Measurements from ENCODE around the gene BIRC7.

The BIRC7 gene, protein sequence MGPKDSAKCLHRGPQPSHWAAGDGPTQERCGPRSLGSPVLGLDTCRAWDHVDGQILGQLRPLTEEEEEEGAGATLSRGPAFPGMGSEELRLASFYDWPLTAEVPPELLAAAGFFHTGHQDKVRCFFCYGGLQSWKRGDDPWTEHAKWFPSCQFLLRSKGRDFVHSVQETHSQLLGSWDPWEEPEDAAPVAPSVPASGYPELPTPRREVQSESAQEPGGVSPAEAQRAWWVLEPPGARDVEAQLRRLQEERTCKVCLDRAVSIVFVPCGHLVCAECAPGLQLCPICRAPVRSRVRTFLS

DNA sequence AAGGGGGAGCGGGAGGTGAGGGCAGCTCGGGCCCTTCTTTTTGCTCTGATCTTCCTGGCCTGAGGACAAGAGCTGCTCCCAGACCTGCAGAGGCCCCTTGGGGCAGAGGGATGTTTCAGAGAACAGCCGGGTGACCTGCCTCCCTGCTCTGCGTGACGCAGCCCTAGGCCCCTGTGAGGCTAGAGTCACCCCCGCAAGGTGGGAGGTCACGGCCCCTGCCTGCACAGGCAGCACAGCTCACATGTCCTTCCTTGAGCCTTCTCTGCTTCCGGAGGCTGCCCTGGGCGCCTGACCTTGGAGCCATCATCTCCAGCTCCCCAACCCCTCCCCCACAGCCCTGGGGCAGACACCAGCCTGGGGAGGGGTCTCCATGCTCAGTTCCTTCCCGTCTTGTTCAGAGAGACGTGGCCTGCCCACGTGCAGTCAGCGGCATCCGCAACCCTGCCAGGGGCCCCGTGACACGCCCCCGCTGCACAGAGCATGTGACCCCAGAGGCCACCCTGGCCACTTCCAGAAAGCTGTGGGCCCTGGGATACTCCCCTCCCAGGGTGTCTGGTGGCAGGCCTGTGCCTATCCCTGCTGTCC is at the start of gene BIRC7:
Gene BIRC7 (plus strand): TSS at position 507 of the 585 bp plus-strand sequence. CDS start 192 bp downstream, outside the sequence.
- DNase-seq (ENCODE audit: low read depth, low spot score) = no peak

DNA sequence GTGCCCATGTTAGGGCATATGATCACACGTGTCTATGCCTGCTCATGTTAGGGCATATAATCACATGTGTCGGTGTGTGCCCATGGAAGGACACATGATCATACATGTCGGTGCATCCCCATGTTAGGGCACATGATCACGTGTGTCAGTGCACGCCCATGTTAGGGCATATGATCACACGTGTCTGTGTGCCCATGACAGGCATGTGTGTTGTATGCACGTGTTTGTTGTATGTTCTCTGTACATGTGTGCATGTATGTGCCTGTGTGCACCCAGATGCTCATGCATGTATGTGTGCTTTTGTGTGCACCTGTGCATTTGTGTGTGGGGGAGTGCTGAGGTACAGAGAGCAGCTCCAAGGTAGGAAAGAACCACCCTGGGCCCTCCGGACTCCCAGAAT is 49.6 kb upstream of the BIRC7 start:
- no peak for DNase-seq (ENCODE audit: low read depth, low spot score)

DNA sequence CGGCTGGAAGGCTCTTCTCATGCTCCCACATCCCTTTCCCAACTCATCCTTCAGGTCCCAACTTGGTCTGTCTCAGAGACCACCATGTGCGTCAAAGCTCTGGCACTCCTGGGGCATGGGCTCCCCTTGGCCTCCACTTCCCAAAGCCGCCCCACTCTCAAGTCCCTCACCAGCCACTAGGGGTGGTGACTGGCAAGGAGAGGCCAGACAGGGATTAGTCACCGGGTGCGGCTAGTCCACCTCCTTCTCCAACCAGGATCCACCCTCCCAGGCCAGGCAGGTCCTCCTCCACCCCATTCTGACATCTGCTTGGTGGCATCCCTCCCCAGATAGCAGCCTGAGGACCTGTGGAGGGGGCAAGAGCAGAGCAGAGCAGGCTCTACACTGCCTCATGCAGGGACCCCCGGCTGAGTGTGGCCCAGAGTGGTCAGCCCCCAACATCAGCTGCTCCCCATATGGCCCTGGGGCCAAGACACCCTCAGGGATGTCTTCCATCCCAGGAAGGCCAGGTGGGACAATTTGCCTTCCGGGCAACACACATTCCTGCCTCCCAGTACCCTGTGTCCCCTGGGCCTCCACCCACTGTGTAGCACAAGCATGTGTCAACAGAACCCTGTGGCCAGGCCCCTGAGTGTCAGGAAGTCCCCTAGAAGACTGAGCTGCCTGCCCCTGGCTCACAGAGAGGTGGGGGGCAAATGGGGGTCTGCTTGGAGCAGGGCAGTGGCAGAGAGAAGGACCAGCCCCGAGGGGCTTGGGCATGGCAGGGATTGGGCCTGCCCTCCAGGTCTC is 49.0 kb upstream of the BIRC7 start:
- DNase-seq (ENCODE audit: low read depth, low spot score) = no peak

GRCh38 chr20:63187338-63188158 is 48.2 kb upstream of the BIRC7 start:
- DNase-seq (ENCODE audit: low read depth, low spot score) = no peak

DNA sequence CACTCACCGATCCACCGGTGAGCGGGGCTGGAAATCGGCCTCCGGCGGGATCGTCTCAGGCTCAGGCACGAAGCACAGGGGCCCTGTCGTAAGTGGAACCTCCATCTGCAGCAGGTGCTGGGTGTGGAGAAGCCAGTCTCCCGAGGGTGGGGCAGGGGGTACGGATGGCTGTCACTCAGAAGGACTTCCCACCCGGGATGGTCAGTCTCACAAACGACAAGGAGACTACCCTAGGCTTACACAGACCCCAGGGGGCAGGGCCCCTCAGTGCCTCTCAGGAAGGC is 47.6 kb upstream of the BIRC7 start:
- no peak for DNase-seq (ENCODE audit: low read depth, low spot score)

DNA sequence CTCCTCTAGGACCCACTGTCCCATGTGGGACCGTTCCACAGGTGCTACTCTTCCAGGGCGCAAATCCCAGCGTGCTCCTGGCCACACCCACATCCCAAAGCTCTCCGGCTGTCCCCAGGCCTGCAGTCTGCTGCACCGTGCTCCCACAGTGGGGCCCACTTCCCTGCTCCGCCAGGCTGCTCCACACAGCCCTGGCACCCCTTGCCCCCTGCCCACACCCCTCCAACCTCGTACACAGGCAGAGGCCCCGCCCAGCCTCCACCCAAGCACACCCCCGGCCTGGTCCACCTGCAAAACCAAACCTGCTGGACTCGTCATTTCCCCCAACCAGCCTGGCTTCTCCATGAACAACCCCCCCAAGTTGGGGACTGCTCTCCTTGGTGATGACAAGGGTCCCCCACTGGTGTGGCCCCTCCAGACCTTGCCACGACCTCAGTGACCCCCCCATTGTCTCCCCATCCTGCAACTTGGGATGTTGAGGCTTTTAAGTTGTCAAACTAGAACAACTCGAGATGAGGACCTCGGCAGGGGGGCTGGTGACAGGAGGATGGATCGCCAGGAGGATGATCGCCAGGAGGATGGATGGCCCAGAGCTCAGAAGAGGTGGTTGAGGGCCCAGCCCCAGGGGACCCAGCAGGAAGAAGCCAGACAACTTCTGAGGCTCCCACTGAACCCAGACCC is 46.9 kb upstream of the BIRC7 start:
- DNase-seq (ENCODE audit: low read depth, low spot score) = no peak

- DNase-seq (ENCODE audit: low read depth, low spot score) = no peak
These were observed 46.4 kb upstream of the BIRC7 start for GRCh38 chr20:63189322-63189642.

DNA sequence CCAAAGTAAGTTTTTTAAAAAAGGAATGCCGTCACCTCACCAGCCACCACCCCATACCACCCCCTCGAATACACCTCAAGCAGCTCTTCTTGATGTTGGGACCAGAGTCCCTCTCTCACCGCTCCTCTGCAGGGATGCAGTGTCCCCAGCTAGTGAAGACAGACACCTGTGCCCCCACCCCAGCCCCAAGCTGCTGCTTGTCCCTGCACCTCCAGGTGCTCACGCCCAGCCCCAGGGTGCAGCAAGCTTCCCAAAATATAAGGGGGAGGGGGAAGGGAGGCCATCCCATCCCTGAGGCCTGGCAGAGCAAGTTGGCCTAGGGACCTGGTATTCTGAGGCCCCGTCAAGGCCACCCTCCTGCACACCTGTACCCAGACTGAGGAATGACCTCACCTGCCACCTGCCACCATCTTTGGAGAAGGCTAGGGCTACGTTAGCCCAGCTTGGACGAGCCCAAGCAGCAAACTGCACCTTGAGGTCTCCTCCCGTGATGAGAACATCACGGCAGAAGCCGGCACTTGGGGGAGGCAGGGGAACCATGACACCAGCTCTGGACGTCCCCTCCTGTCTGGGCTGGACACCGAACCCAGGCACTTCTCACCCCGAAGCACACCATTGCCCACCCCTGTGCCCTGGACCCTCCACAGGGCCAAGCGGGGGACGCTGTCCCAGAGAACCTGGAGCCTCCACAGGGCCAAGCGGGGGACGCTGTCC is 45.7 kb upstream of the BIRC7 start:
- DNase-seq (ENCODE audit: low read depth, low spot score) = no peak

GRCh38 chr20:63190828-63191227 is 44.9 kb upstream of the BIRC7 start:
- no peak for DNase-seq (ENCODE audit: low read depth, low spot score)

GRCh38 chr20:63191400-63191799 is 44.3 kb upstream of the BIRC7 start:
- no peak for DNase-seq (ENCODE audit: low read depth, low spot score)

- no peak for DNase-seq (ENCODE audit: low read depth, low spot score)
These were observed 43.0 kb upstream of the BIRC7 start for GRCh38 chr20:63192721-63193120.

DNA sequence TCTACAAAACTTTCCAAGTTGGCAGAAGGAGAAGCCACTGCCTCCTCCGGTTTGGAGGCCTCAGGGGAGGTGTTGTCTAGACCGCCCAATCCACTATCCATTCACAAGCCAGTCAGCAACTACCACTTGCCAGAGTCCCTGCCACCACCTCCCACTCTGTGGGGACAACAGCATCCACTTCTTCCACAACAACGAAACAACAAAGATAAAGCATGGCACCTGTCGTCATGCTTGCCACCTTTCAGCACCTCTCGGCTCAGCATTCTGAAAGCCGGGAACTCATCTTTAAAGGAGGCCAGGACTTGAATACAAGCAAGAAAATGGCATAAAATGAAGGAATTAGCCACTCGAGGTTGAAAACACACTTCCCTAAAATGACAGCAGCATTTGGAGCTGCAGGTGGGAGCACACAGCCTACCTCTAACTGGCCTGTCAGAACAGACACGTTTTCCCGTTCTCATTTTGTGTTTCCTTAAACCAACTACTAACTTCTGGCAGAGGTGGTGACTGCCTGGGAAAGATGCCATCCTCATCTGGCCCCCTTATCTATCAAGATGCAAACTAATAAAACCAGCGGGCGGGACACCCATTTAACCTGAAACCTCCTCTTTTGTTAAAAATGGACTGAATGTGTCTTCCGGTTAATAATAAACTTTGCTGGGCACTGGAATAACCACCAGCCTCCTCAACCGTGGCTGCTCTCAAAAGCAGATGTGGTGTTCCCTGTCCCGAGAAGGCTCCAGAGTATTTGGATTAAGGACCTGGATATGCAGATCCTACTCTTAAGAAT is 41.5 kb upstream of the BIRC7 start:
- no peak for DNase-seq (ENCODE audit: low read depth, low spot score)

GRCh38 chr20:63194797-63195173 is 40.9 kb upstream of the BIRC7 start:
- no peak for DNase-seq (ENCODE audit: low read depth, low spot score)

GRCh38 chr20:63196768-63197470 is 38.8 kb upstream of the BIRC7 start:
- no peak for DNase-seq (ENCODE audit: low read depth, low spot score)

DNA sequence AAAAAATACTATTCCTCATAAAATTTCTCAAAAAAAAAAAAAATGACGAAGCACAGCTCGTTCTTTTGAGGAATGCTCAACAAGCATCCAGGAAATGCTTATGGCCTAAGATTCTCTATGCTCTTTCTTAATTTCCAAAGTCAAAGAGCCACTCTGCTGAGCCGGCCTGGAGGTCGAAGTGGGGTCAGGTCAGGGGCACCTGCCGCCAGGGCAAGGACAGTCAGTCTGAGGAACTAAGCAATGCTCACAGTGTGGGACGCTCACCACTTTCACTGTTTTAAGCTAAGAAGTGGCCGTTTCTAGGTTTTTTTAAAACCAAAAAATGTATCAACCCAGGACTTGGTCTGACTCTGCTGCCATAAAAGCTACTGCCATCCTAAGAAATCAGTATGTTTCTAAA is 37.1 kb upstream of the BIRC7 start:
- DNase-seq (ENCODE audit: low read depth, low spot score) = no peak

DNA sequence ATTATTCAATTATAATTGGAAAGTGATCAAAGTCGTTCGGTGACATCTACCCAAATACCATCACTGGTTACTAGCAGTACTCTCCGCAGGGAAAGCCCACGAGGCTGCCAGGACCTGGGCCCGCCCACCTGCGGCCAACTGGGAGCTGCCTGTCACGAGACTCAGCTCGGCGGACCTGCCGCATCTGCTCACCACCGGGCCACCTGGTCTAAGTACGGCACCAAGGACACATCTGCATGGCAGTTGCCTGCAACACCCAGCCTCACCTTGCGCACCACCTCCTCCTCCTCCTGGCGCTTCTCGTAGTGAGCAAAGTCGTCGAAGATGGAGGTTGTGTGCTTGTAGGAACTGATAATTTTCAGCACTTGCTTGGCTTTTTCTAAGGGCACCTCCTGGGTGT is 33.7 kb upstream of the BIRC7 start:
- DNase-seq (ENCODE audit: low read depth, low spot score) = no peak

DNA sequence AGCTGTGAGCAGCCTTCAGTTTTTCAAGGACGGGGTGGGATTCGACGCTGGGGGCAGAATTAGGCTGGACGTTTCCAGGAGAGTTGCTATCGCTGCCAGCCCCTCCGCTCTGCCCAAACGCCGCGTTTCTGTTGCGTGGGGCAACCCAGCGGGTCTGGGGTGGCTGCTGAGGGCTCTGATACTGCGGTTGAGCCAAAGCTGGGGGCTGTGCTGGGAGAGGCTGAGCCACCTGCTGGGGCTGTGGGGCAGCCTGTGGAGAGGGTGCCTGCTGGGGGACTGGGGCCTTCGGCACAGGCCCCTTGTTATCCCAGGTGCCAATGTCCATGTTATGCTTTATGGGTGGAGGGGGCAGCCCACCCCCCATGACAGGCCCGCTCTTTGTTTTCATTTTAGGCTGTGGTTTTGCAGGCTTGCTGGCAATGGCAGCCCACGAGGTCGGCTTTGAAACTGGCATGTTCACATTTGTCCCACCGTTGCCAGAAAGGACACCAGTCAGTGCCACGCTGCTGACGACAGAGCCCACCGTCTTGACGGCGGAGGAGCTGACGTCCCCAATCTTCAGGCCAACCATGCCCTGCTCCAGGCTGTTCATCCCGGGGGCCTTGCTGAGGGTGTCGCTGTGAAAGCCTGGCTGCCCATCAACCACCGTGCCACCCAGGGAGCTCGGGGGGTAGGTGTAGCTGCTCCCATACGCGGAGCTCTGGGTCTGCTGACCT is 32.7 kb upstream of the BIRC7 start:
- DNase-seq (ENCODE audit: low read depth, low spot score) = no peak

GRCh38 chr20:63204362-63204761 is 31.3 kb upstream of the BIRC7 start:
- no peak for DNase-seq (ENCODE audit: low read depth, low spot score)

DNA sequence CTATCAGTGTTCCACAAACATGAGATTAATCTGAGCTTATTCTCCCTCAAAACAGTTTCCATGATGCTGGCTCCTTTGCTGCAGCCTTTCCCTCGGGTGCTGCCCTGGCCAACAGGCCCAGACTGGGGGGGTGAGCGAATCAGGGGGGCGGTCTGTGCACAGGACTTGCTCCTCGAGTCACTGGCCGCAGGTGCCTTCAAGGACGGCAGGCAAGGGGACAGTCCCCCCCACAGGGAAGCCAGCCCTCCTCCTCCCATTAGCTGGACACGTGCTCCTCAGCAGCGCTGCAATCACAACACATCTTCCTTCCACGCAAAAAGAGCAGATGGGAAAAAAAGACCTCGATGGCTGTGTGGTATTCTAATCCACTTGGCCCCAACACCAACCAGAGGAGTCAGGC is 29.8 kb upstream of the BIRC7 start:
- no peak for DNase-seq (ENCODE audit: low read depth, low spot score)
